DMS53 (cell line): Measurements from ENCODE around the gene KCNQ2.

Source experiments
- DNase-seq: peaks from one replicate; lab custom pipeline; 2025; lab: John Stamatoyannopoulos, UW

The KCNQ2 gene

DNA sequence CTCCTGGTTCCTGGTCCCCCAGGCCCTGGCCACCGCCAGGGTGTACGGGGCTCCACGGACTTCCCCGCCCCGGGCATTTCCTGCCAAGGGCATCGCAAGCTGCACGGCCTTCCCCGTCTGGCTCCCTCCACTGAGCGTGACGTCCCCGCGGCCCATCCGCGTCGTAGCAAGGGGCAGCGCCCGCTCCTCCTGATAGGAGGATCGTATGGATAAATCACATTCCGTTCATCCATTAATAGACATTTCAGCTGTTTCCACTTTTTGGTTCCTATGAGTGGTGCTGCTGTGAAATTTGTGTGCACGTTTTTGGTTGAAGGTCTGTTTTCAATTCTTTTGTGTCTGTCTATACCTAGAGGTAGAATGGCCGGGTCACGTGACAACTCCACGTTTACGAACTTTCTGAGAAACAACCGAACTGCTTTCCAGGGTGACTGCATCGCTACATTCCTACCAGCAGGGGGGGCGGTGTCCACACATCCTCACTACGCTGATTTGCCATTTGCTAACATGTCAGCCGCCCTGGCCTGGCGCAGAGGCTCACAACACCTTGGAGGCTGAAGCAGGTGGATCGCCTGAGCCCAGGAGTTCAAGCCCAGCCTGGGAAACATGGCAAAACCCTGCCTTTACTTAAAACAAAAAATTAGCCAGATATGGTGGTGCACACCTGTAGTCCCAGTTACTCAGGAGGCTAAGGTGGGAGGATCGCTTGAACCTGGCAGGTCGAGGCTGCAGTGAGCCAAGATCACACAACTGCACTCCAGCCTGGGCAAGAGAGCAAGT lies 37.7 kb downstream of the KCNQ2 start:
- DNase-seq, result peak; percentile 59

DNA sequence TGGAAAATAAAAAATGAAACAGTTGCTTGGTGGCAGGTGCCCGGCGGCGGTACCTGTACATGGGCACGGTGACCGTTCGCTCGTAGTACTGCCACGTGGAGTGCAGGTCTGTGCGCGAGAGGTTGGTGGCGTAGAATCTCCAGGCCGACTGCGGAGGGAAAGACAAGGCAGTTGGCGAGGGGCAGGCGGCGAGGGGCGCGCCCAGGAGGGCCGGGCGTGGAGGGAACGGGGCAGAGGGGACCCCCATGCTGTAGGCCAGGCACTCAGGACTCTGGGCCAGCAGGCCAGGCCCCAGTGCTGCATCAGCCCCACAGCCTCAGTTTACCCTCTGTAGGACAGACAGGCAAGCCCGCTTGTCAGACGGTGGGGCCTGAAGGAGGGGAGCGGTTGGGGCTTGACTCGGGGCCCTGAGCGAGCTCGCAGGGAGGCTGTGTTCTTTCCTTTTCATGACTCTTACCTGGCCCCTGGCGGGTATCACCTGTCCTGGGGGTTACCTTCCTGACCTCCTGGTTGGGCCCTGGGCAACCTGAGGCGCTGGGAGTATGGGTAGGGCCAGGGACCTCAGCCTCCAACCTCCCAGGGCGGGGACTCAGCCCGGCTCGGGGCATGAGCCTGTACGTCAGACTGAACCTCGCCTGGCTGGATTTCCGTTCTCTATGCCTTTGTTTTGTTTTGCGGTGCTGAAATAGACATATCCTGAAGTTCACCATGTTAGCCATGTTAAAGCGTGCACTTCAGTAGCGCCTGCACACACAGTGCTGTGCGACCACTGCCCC lies 38.5 kb downstream of the KCNQ2 start:
- DNase-seq, result no peak

DNA sequence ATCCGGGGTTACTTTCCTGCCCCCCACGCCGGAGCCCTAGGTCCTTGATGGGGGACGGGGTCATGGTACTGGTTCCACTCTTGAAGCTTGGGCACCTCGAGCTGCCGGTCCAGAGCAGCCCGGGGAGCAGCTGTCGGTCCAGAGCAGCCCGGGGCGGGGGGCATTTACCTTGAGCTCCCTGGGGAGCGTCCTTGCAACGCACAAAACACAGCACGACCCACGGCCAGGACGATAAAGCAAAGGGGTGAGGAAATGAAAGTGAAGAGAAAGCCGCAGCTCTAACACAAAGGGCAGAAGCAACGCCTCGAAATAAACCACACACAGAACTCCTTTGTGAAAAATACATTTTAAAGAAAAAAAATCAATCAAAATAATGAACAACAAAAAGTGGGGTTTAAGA lies 39.1 kb downstream of the KCNQ2 start:
- no peak for DNase-seq

DNA sequence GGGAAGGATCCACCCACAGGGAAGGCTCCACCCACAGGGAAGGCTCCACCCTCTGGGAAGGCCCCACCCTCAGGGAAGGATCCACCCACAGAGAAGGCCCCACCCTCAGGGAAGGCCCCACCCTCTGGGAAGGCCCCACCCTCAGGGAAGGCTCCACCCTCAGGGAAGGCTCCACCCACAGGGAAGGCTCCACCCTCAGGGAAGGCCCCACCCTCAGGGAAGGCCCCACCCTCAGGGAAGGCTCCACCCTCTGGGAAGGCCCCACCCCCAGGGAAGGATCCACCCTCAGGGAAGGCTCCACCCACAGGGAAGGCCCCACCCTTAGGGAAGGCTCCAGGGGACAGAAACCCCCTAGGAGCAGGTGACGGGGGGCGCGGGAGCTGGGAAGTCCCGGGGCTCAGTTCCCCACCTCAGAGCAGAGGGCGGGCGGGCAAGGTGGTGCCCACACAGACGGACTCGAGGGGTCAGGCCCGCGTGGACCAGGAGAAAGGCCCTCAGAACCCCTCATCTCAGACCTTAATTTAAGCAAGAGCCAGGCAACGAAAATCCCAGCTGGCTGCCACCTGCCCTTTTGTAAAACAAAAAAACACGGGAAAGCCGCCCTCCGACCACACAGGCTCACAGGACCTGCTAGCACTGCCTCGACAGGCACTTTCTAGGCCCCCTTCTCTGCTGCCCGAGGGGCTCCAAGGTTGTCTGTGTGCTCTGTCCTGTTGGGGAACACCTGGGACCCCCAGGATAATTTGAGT lies 39.7 kb downstream of the KCNQ2 start:
- peak; percentile 21 for DNase-seq

DNA sequence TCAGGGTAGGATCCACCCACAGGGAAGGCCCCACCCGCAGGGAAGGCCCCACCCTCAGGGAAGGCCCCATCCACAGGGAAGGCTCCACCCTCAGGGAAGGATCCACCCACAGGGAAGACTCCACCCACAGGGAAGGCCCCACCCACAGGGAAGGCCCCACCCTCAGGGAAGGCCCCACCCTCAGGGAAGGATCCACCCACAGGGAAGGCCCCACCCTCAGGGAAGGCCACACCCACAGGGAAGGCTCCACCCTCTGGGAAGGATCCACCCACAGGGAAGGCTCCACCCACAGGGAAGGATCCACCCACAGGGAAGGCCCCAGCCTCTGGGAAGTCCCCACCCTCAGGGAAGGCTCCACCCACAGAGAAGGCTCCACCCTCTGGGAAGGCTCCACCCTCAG lies 40.5 kb downstream of the KCNQ2 start:
- DNase-seq, result no peak

DNA sequence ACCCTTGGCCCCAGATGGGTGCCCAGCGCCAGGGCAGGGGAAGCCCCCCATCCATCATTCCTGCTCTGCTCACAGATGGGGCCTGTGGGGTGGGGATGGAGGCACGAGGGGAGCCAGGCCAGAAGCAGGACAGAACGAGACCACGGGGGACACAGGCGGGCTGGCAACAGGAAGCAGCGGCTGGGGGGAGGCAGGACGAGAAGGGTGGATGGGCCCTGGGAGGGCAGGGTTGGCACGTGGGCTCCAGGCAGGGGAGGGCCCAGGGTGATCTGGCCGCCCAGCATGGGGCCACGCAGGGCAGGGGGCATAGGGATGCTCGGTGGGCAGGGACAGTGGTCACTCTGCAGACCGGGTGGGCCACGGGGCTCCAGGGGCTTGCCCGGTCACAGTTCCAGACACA lies 41.6 kb downstream of the KCNQ2 start:
- no peak for DNase-seq

DNA sequence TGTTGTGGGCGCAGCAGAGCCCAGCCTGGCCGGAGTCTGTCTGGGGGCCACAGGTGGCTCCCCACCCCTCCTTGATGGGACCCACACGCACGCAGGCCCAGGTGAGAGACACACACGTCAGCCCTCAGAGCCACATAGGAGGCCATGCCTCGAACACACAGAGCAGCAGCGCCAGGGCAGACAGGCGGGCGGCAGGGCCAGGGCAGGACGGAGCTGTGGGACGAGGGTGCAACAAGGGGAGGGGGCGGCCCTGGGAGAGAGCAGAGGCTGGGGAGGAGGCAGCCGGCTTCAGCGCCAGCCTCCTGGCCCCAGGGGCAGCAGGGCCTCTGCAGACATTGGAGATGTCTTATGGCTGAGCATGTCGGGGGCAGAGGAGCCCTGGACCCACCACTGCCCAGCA lies 42.5 kb downstream of the KCNQ2 start:
- DNase-seq, result no peak

DNA sequence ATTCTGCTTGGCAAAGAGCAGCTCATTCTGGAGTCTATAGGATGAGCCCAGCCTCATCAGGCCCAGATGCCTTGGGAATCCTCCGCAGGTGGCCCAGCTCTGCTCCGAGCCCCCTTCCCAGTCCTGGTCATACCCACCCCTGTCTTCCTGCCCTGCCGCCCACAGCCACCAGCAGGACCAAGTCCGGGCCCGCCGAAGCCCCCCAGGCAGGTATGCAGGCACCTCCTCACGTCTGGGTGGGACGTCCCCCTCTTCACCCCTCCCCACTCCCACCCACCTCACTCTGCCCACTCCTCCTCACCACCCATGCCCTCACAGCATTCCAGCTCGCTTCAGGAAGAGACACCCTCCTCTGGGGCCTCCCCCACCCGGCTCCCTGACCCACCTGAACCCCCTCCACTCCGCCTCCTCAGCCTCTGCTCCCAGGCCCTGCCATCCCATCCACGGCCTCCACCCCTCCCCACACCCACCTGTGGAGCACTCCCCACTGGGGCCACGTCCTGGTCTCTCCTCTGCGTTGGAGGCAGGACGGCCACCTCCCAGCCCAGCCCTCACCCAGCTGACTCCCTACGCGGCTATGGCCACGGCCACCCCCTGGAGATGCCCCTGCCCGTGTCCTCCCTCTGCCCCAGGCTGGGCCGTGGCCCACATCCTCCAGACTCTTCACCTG lies 43.4 kb downstream of the KCNQ2 start:
- no peak for DNase-seq

DNA sequence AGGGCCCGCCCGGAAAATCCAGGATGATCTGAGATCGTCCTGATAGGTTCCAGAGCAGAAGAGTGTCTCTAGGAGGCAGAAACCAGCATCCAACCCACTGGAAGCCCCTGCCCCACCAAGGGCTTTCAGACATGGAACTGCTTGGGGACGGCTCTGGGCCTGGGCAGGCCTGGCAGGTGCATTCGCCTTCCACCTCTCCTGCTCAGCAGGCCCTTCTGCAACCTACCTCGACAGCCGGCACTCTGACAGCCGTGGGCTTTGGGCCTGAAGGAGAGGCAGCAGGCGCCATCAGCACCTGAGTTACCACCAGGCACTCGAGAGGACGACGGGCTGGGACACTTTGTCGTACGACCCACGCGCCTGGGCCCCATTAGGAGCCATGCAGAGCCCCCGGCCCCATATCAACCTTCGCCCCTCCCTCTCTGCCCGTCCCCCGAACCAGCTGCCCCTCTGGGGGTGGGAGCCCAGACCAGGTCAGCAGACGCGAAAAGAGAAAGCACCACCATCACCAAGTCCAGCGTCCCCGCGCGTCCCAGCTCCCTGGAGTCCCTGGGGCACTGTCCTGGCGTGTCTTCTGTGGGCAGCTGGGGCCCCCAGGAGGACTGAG lies 44.6 kb downstream of the KCNQ2 start:
- DNase-seq, result no peak

DNA sequence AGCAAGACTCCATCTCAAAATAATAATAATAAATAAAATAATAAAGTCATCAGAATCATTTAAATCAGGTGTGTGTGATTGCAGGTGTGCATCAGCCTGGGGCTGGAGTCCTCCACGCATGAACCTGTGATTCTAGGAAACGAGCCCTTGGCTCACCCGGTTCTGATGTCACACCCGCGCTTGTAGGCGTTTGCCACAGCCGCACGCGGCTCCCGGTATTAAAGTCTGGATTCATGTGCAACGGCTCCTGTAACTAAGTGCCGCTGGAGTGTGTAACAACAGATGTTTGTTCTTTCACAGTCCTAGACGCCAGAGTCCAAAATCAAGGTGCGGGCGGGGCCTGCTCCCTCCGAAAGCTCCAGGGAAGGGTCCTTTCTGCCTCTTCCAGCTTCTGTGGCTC lies 45.2 kb downstream of the KCNQ2 start:
- no peak for DNase-seq

DNA sequence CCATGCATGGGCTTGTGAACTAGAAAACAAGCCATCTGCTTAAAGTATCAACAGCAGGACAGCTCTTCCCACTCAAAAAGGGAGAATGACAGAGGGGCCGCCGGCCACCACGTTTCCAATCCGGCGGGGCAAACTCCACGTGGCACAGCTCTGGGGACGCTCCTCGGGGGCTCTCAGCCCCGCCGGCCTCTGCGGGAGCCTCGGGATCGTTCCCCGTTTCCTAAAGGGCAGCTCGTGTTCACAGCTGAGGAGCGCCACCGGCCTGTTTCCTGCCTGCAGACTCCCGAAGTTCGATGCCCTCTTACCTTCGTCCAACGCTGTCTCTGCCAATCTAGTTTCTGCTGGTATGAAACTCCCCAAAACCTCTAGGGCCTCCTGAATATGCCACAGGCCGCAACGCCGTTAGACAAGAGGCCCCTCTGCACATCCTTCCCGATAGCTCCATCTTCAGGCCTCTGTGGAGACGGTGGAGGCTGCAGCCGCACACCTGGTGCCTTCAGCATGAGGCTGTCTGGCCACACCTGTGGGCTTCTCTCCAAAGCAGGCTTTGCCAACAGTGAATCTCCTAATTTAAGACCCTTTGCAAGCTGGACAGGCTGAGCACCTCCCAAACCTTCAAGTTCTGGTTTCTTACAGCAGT lies 46.5 kb downstream of the KCNQ2 start:
- peak; percentile 22 for DNase-seq

DNA sequence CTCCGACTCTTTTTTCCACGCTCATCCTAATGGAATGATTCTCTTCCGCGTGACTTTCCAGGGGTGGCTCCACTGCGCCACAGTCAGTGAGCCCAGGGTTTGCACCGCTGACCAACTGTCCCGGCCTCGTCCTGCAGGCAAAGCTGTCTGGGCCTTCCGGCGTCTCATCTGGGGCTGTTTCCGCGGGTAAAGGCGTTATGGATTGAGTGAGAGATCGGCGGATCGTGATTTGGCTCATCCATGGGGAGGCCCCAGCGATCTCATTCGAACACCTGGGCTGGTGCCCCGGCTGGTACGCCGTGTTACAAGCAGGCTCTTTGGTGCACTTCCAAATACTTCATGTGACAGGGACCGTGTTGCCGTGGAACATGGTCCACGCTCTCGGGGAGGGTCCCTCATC lies 47.8 kb downstream of the KCNQ2 start:
- DNase-seq, result no peak

DNA sequence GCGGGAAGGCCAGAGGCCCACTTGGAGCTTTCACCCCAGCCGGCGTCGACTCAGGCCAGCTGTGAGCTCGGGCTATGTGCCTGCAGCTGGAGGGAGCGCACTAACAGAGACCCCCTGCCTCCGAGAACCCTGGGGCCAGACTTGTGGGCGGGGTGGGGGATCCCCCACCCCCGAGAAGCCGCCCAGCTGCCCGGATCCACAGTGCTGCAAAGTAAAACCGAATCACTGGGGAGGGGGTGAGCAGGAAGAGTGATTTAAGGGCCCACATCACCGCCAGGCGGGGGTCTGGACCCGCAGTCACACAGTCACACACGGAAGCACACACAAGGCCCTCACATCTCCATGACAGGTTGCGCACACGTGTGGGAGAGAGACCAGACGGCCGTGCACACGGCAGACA lies 48.7 kb downstream of the KCNQ2 start:
- no peak for DNase-seq

DNA sequence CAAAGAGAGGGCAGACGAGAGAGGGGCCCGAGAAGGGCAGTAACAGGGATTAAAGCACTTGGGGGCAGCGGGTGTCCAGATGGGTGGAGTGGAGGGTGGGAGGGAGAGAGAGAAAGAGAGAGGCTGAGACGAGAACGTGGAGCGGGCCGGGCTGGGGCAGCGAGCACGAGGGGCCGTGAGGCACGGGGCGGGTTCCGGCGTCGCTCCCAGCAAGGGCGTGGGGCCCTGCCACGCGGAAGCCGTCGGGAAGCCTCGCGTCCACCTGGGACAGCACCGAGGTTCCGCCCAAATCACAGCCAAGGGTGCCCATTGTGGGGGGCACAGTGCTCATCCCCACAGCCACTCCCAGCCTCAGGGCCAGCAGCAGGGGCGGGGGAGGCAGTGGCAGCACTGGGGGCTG lies 49.8 kb downstream of the KCNQ2 start:
- DNase-seq, result no peak

DNA sequence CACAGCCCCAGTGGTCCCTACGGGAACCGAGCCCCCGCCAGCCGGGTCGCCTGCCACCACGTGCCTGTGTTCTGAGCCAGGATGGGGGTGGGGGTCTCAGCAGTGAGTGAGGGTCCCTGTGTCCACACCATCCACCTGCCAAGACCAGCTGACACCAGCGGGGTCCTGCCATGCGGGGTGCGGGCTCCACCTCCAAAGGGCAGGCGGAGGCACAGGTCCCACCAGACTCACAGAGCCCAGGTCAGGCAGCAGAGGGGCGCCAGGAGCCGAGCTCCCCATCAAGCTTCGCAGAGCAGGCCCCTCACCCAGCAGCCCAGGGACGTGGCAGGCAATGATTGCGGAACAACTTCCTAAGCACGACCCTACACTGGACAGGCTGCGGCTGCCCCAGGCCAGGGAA lies 50.5 kb downstream of the KCNQ2 start:
- DNase-seq, result no peak

DNA sequence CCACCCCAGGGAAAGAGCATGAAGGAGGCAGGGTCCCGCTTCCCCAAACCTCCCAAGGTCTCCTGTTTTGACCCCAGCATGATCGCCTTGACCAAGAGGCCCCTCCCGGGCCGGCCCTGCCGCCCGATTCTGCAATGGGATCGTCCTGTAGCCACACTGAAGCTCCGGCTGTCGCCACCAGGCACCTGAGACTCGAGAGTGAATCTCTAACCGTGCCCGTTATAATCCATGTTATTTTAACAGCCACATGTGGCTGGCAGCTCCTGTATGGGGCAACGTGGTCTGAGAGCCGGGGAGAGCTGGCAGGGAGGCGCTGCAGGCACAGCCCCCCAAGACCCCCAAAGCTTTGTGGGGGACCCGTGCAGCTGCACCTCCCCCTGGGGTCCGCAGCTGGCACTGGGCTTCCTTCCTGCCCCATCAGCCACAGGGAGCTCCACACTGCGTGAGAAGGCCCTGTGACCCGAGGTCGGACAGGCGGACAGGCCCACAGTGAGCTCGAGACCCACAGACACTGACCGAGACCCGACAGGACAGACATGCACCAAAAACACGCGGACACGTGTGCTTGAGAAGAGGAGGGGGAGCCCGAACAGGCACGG lies 51.3 kb downstream of the KCNQ2 start:
- DNase-seq, result no peak

DNA sequence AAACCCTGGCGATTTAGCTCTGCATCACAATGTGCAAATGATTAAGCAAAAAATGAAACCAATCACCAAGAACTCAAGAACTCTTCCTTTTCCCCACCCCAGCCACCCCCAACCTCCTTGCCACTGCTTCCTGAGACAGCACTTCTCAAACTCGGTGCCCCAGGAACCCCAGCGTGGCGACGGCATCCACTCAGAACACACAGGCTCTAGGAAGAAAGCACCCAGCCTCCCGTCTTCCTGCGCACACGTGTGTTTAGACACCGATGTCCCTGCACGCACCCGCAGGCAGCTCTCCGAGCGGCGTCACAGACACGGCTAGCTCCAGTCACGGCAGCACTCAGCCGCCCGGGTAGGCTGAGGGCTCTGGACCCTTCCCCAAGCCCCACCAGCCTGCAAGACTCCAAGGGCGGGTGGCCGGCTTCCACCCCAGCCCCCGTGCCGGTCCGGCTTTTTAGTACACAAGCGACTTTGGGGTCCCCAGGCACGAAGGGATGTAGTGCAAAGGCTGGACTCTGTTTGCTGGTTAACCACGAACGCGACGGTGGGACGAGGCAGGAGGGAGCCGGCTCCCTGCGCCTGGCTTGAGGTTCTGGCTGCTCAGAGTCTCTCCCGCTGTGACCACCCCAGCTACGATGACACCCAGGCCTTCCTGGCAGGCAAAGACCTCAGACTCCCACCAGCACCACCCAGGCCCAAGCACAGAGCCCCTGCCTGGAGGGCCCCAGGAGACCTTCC lies 51.9 kb downstream of the KCNQ2 start:
- DNase-seq, result no peak

DNA sequence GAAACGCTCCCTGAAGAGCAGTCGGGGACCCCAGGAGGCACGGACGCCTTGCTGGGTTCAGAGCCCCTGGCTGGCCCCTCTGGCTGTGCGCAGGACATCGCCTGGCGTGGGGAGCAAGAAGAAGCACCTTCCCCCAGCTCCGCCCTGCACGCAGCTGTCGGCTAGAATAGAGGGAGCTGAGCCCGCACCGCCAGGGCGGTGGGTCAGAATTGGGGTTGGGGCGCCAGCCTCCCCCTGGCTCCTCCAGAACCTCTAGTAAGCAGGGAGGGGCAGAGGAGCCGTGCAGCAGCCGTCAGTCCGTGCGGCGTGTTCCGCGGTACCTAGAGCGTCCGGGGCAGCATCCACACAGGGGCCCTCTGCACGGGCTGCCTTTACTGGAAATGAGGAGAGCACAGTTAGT lies 53.2 kb downstream of the KCNQ2 start:
- no peak for DNase-seq

DNA sequence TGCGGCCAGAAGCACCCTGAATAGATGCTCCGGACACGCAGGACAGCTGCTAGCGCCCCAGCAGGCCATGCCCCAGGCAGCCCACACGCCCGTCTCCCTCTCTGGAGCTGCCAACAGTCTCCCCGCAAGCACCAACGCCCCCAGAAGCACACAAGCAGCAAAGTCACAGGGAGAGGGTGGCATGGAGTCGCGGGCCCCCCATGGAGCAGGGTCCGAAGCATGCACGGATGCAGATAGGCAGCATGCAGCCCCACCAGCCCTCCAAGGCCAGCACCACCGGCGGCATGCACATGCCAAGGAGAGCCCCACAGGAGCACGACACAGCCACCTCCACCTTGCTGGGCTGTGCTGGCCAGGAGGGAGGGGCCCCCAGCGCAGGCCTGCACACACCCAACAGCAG lies 53.8 kb downstream of the KCNQ2 start:
- DNase-seq, result no peak

DNA sequence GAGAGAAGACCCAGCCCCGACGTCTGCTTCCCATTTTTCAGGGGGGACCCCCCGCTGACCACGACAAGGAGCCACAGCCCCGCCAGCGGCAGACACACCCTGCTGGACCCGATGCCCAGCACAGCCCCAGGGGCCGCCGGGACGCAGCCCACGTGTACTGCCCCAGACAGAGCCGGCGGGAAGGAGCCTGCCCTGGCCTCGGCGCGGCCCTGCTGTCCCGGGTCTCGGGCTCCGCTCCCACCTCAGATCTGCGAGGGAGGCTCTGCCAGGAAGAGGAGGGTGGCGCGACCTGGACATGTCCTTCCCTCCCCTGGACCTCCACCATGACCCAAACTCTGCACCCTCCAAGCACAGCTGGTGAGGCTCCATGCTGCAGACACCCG lies 54.7 kb downstream of the KCNQ2 start:
- DNase-seq, result no peak
